Activated naive CD4-positive, alpha-beta T cell treated with anti-CD3 and anti-CD28 coated beads for 36 hours (primary cell): ENCODE results near the gene TPRG1L. TPM values are rescaled to one million over a fixed set of nuclear protein-coding genes. Genes with fewer than 3 reads are reported as not detected.
"Not testable (repeated sequence)": the region's sequence is repeated elsewhere in the genome, so short reads cannot be mapped to it uniquely, and the experiment has no call there.

Experiments used
- CTCF ChIA-PET: fragments of 350-600 bp; sonication (Branson Sonifier 250); formaldehyde crosslinking; loops from one replicate; lab custom pipeline; 2021; ENCODE audit warnings: antibody characterized with exemption; lab: Charles Lee
- DNase-seq: peaks from one replicate; pipeline ENCODE4 v3.0.0-alpha.2; 2020
- H3K27ac Mint-ChIP-seq: one replicate; pipeline ENCODE4 v1.8.0; 2021; ENCODE audit warnings: mild to moderate bottlenecking, mixed read lengths
- H3K27me3 Mint-ChIP-seq: one replicate; pipeline ENCODE4 v1.8.0; 2021; ENCODE audit warnings: low read depth, mixed read lengths
- H3K36me3 Mint-ChIP-seq: one replicate; pipeline ENCODE4 v1.8.0; 2021; ENCODE audit warnings: low read depth, mixed read lengths
- H3K4me1 Mint-ChIP-seq: one replicate; pipeline ENCODE4 v1.8.0; 2021; ENCODE audit warnings: low read depth, mixed read lengths
- H3K4me3 Mint-ChIP-seq: one replicate; pipeline ENCODE4 v1.8.0; 2021; ENCODE audit warnings: mild to moderate bottlenecking, moderate library complexity, mixed read lengths
- H3K9me3 Mint-ChIP-seq: one replicate; pipeline ENCODE4 v1.8.0; 2021; ENCODE audit warnings: mixed read lengths
- intact Hi-C: fragments of 100-400 bp; cut with micrococcal nuclease; formaldehyde crosslinking; loops from one replicate; pipeline ENCODE4 v1.15.1; 2023
- total RNA-seq, 2 experiments: library from RNA; stranded (reverse); gene quantifications; one replicate each; pipeline ENCODE4 v1.2.3, GENCODE V29; 2021

The TPRG1L gene
- total RNA-seq, 2 experiments from 2014 or later = 6.8 TPM

DNA sequence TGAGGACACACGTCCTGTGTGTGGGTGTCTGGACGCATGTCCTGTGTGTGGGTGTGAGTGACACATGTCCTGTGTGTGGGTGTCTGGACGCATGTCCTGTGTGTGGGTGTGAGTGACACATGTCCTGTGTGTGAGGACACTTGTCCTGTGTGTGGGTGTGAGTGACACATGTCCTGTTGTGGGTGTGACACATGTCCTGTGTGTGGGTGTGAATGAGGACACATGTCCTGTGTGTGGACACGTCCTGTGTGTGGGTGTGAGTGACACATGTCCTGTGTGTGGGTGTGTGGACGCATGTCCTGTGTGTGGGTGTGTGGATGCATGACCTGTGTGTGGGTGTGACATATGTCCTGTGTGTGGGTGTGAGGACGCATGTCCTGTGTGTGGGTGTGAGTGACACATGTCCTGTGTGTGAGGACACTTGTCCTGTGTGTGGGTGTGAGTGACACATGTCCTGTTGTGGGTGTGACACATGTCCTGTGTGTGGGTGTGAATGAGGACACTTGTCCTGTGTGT, 39.4 kb upstream of the TPRG1L start:
- H3K4me1 Mint-ChIP-seq, CTCF ChIA-PET, H3K9me3 Mint-ChIP-seq, H3K27me3 Mint-ChIP-seq, H3K36me3 Mint-ChIP-seq, H3K27ac Mint-ChIP-seq, DNase-seq, H3K4me3 Mint-ChIP-seq: not testable (repeated sequence)
- intact Hi-C loops = loop anchor here (5.0 kb wide), 1 partner anchor 437 kb away; no protein-coding TSS in a partner anchor

DNA sequence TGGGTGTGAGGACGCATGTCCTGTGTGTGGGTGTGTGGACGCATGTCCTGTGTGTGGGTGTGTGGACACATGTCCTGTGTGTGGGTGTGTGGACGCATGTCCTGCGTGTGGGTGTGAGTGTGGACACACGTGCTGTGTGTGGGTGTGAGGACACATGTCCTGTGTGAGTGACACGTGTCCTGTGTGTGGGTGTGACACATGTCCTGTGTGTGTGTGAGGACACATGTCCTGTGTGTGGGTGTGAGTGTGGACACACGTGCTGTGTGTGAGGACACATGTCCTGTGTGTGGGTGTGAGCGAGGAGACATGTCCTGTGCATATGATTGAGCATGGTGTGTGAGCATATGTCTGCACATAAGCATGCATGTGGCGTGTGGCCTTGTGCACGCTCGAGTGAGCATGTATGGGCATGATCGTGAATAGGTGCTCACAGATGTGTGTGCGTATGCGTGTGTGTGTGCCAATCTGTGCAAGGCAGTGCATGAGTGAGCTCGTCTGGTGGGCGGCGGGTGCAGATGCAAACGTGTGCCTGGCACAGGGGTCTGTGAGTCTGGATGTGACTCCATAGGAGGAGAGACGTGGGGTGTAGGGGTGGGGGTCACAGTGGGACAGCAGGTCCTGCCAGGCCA, 38.8 kb upstream of the TPRG1L start:
- Mint-ChIP-seq H3K4me3 (no peak overlapping the region), H3K27ac (no peak overlapping the region), H3K4me1 (no peaks in the 10 kb centered on the region), H3K27me3 (no peaks in the 10 kb centered on the region), H3K36me3 (no peaks in the 10 kb centered on the region), H3K9me3 (no peaks in the 10 kb centered on the region)
- intact Hi-C loops = loop anchor here (5.0 kb wide), 1 partner anchor 436 kb away; no protein-coding TSS in a partner anchor
- CTCF ChIA-PET = interaction anchor here (0.6 to 0.7 kb wide), 2 partner anchors 18 to 154 kb away, joined by 3 read pairs; no protein-coding TSS in a partner anchor
- DNase-seq = no peak

DNA sequence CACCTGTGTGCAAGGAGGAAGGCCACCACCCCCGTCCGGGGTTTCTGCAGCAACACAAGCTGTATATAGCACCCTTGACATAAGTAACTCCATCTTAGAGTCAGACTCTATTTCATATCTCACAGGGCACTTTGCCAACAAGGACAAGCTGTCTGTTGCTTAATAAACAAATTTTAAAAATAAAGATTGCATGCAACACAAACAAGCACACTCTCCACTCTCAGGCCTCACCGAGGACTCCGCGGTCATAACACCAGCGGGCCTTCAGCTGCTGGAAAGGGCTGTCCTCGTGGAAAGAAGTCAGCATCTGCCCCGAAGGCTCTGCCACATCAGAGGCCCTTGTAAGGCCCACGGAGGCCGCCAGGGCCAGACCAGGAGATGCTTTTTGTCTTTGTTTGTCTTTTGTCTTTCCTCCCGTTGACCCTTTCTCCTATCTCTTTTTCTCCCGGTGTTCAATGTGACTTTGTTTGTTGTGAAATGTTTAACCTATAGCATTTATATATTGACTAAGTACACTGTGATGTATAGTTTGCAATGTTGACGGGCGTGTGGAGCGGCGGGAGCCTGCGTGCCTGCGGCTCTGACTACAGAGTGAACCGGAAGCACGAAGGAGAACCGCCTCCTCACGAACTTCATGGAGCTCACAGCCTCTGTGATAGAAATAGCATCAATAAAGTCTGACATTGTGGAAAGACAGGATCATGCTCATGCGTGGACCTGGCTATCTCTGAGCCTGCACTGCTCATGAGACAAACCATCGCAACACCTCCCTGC, 37.6 kb upstream of the TPRG1L start:
- Mint-ChIP-seq H3K27me3 (no peaks in the 10 kb centered on the region), H3K27ac (no peak overlapping the region), H3K4me3 (no peak overlapping the region), H3K4me1 (no peaks in the 10 kb centered on the region), H3K9me3 (no peaks in the 10 kb centered on the region), H3K36me3 (no peaks in the 10 kb centered on the region)
- CTCF ChIA-PET = interaction anchor here (0.6 kb wide), 1 partner anchor 153 kb away, joined by 3 read pairs; no protein-coding TSS in a partner anchor
- intact Hi-C loops = loop anchor here (5.0 kb wide), 1 partner anchor 435 kb away; no protein-coding TSS in a partner anchor
- no peak for DNase-seq

DNA sequence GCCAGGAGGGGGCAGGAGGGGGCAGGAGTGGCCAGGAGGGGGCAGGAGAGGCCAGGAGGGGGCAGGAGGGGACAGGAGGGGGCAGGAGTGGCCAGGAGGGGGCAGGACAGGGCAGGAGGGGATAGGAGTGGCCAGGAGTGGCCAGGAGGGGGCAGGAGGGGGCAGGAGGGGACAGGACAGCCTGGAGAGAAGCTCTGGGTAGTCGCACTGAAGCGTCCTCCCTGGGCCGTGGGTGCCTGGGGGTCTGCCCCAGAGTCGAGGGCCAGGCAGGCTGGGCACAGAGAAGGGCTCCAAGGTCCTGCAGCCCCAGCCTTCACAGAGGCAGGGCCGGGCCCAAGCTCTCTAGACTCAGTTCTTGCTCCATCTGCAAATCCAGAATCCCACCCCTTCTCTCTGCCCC, 36.4 kb upstream of the TPRG1L start:
- H3K36me3 Mint-ChIP-seq = no peaks in the 10 kb centered on the region
- H3K27ac Mint-ChIP-seq = no peak overlapping the region
- H3K9me3 Mint-ChIP-seq = no peaks in the 10 kb centered on the region
- no peak overlapping the region for H3K4me3 Mint-ChIP-seq
- CTCF ChIA-PET = interaction anchor here (2.4 kb wide), 1 partner anchor 33 kb away, joined by 5 read pairs; no protein-coding TSS in a partner anchor
- intact Hi-C loops = loop anchor here (5.0 kb wide), 1 partner anchor 434 kb away; no protein-coding TSS in a partner anchor
- H3K27me3 Mint-ChIP-seq = no peaks in the 10 kb centered on the region
- no peaks in the 10 kb centered on the region for H3K4me1 Mint-ChIP-seq
- no peak for DNase-seq

DNA sequence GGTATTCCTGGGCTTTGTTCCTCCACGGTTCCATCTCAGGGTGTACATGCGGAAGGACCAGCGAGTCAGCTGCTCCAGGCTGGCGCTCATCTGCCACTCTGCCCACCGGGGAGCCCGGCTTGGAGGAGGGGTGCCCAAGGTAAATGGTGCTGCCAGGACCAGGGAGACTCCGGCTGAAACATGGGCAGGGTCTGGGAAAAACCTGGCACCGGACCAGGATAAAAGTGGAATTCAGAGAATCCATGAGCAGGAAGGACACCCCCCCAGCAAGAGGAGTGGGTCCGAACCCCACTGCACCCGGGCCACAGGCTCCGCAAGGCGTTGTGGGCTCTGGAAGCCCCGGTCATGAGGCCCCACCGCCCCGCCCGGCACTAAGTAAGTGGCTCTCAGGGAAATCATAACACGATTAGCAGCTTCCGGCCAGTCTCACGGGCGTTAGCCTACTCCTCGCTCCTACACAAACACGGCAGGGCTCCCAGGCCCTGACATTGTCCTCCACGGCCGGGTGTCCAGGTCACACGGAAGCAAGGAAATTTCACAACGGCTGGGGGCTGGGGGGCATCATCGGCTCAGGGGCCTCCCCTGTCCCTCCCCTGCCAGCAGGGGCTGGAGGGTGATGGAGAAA, 34.6 kb upstream of the TPRG1L start:
- Mint-ChIP-seq H3K9me3 (no peaks in the 10 kb centered on the region), H3K27me3 (no peaks in the 10 kb centered on the region), H3K27ac (no peak overlapping the region), H3K36me3 (no peaks in the 10 kb centered on the region), H3K4me3 (no peak overlapping the region), H3K4me1 (no peaks in the 10 kb centered on the region)
- intact Hi-C loops = no loop called here
- no peak for DNase-seq
- CTCF ChIA-PET = interaction anchor here (2.4 kb wide), 1 partner anchor 31 kb away, joined by 5 read pairs; no protein-coding TSS in a partner anchor

DNA sequence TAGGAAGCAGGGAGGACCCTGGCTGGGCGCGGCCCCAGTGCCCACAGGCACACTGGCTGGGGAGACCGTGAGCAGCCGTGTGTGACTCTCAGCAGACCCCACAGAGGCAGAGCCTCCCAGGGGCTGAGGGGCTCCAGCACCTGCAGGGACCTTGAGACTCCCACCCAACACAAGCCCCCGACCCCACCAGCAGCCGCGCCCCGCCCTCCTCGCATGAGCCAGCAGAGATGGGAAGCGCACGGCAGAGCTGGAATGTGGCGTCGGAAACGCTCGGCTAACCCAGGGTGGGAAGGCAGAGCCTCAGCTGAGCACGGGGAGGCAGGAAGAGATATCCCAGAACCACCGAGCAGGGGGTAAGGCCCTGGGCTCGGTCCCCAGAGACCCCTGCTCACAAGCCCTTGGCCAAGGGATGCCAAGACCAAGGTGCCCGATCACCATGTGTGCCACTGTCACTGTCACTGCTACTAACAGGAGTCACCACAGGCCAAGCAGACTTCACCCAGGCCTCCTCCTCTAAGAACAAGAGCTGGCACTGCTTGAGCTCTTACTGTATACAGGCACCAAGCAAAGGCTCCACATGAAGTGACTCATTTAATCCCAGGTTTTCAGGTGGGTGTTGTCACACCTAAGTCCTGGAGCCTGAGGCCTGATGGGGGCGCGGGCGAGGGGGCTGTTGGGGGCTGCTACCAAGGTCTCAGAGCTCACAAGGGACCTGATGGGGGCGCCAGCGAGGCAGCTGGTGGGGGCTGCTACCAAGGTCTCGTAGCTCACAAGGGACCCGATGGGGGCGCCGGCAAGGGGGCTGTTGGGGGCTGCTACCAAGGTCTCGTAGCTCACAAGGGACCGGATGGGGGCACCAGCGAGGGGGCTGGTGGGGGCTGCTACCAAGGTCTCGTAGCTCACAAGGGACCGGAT, 33.6 kb upstream of the TPRG1L start:
- H3K4me3 Mint-ChIP-seq = no peak overlapping the region
- no peaks in the 10 kb centered on the region for H3K4me1 Mint-ChIP-seq
- H3K27me3 Mint-ChIP-seq = no peaks in the 10 kb centered on the region
- CTCF ChIA-PET = interaction anchor here (2.4 kb wide), 1 partner anchor 30 kb away, joined by 5 read pairs; no protein-coding TSS in a partner anchor
- H3K9me3 Mint-ChIP-seq = no peaks in the 10 kb centered on the region
- no peak overlapping the region for H3K27ac Mint-ChIP-seq
- intact Hi-C loops = no loop called here
- no peaks in the 10 kb centered on the region for H3K36me3 Mint-ChIP-seq
- no peak for DNase-seq

DNA sequence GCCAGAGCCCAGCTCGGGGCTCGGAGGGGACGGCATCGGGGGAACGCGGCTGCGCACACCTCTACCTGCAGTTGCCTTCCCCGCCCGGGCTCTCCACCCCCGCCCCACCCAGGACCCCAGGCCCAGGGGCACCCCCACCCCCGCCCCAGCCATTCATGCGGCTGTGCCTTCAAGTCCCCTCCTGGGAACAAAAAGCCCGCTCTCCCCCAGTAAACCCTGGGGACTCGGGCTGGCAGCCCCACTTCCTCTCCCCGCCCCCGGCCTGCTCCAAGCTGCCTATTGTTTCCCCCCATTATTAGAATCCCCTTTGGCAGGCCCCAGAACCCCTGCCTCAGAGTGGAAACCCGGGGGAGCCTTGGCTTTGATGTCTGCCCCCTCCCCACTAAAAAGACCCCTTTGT, 31.5 kb upstream of the TPRG1L start:
- H3K4me1 Mint-ChIP-seq = peaks cover 14% of the 10 kb centered on the region
- no peaks in the 10 kb centered on the region for H3K36me3 Mint-ChIP-seq
- H3K4me3 Mint-ChIP-seq = no peak overlapping the region
- DNase-seq = no peak
- H3K27ac Mint-ChIP-seq = no peak overlapping the region
- intact Hi-C loops = no loop called here
- no peaks in the 10 kb centered on the region for H3K9me3 Mint-ChIP-seq
- no peaks in the 10 kb centered on the region for H3K27me3 Mint-ChIP-seq
- CTCF ChIA-PET = interaction anchor here (0.7 kb wide), 1 partner anchor 26 kb away, joined by 3 read pairs; no protein-coding TSS in a partner anchor

DNA sequence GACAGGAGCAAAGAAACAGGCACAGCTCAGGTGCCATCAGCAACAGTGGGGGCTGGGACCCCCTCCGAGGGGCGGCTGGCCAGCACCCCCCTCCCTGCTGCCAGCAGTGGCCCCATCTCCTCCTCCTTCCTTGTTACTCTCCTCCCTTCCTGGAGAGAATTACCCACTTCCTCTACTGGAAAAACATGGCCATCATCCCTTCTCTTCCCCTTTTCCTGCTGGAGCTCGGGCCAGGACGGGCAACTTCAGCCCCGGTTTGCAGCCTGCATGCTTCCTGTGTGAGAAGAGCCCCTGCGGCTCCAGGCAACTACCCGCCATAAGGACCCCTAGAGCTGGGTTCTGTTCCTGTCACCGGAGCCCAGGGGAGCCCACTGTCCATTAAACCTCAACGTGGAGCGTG, 31.1 kb upstream of the TPRG1L start:
- no peaks in the 10 kb centered on the region for H3K27me3 Mint-ChIP-seq
- CTCF ChIA-PET = interaction anchor here (0.6 kb wide), 2 partner anchors 35 to 128 kb away, joined by 3 read pairs; no protein-coding TSS in a partner anchor
- intact Hi-C loops = no loop called here
- no peaks in the 10 kb centered on the region for H3K36me3 Mint-ChIP-seq
- no peak overlapping the region for H3K27ac Mint-ChIP-seq
- no peak for DNase-seq
- no peak overlapping the region for H3K4me3 Mint-ChIP-seq
- H3K4me1 Mint-ChIP-seq = peaks cover 16% of the 10 kb centered on the region
- no peaks in the 10 kb centered on the region for H3K9me3 Mint-ChIP-seq

DNA sequence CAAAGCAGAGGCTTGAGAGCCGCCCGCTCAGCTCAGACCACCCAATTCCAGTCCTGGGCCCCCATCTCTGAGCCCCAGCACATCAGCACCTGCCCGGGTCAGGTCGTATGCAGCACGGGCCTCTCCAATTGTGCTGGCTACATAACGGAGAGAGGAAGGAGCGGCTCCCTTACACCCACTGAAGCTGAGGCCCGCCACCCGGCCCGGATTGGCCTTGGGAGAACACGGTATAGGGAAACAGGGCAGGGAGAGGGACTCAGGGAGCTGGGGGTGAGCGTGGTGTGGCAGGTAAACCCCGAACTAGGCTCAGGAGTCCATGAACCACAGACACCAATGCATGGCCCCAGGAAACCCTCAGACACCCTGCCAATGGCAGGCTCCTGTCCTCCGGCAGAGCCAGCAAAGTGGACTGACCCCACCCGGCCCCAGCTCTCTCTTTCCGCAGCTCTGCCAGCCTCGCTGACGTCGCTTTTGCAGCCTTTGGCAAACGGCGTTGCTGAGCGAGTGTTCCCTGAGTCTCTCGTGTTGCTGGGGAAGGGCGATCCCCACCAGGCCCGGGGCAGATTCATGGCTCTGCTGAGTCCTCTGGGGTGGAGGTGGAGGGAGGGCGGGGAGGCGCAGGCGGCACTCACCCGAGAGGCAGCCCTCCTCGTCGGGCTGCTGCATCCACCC, 30.0 kb upstream of the TPRG1L start:
- H3K4me1 Mint-ChIP-seq = peaks cover 16% of the 10 kb centered on the region
- DNase-seq = no peak
- intact Hi-C loops = no loop called here
- H3K27ac Mint-ChIP-seq = no peak overlapping the region
- H3K9me3 Mint-ChIP-seq = no peaks in the 10 kb centered on the region
- no peaks in the 10 kb centered on the region for H3K36me3 Mint-ChIP-seq
- no peaks in the 10 kb centered on the region for H3K27me3 Mint-ChIP-seq
- H3K4me3 Mint-ChIP-seq = no peak overlapping the region
- CTCF ChIA-PET = no interaction called here

DNA sequence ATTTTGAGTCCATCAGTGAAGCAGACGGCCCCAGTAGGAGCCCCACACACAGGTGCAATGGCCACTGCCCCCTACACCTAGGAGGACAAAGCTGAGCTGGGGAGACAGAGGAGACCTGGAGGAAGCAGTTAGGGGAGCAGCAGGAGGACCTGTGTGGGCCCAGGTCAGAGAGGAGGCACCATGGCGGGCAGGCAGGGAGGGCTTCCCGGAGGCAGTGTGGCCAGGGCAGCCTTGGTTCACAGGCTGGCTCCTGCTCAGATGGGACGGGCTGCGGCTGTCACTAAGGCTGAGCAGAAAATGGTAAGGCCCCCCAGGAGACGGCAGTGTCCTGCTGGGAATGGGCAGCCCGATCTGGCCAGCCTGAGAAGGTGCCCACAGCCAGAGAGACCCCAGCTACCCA, 28.9 kb upstream of the TPRG1L start:
- no peaks in the 10 kb centered on the region for H3K36me3 Mint-ChIP-seq
- intact Hi-C loops = no loop called here
- no peak overlapping the region for H3K27ac Mint-ChIP-seq
- peaks cover 16% of the 10 kb centered on the region for H3K4me1 Mint-ChIP-seq
- DNase-seq = no peak
- no peaks in the 10 kb centered on the region for H3K9me3 Mint-ChIP-seq
- no peaks in the 10 kb centered on the region for H3K27me3 Mint-ChIP-seq
- CTCF ChIA-PET = no interaction called here
- H3K4me3 Mint-ChIP-seq = no peak overlapping the region
